ENCODE data around the gene ZNF263.
A peak's percentile ranks its signal among the peaks of the same experiment; 100 is the strongest.

ZNF263 gene

DNA sequence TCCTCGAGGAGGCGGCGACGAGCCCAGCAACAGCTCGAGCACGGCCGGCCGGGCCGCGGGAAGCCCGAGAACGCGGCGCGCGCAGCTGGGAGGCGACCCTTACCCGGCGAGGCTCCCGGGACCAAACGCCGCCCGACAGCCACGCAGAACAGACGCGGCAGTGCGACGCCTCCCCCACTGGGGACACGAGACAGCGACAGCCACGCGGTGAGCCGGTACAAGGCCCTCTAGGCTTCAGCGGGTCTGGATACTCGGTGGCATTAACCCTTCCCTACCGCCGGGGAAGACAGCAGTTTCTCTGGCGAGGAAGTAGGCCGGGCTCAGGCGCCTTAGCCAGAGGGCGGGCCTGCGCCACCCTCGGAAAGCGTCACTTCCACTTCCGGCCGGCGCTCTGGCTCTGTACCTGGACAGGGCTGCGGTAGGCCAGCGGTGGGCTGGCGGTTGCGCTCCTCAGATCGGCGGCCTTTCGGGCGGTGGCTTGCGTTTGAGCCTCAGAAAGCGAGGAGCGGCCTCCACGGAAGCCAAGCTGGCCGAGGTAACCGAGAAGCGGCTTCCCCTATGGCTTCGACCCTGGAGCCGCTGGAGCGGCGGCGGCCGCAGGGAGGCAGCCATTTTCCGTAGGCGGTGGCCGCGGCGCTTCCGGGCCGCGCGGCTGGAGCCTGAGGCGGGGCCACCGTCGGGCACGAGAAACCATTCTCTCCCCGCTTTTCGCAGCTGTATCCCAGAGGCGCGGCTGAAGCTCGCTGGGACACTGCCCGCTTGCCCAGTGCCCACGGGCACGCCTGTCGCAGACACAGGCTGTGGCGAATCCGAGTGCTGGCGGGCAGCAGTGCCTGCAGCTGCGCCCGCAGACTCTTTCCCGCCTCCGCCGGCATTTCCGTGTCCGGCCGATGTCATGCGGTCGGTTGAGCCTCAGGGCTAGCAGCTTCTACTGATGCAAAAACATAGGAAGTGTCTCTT lies 22.1 kb downstream of the ZNF263 start, which contains the start of the genes TIGD7 and ZNF75A (continued):
- TF ChIP-seq, protein P1, sequence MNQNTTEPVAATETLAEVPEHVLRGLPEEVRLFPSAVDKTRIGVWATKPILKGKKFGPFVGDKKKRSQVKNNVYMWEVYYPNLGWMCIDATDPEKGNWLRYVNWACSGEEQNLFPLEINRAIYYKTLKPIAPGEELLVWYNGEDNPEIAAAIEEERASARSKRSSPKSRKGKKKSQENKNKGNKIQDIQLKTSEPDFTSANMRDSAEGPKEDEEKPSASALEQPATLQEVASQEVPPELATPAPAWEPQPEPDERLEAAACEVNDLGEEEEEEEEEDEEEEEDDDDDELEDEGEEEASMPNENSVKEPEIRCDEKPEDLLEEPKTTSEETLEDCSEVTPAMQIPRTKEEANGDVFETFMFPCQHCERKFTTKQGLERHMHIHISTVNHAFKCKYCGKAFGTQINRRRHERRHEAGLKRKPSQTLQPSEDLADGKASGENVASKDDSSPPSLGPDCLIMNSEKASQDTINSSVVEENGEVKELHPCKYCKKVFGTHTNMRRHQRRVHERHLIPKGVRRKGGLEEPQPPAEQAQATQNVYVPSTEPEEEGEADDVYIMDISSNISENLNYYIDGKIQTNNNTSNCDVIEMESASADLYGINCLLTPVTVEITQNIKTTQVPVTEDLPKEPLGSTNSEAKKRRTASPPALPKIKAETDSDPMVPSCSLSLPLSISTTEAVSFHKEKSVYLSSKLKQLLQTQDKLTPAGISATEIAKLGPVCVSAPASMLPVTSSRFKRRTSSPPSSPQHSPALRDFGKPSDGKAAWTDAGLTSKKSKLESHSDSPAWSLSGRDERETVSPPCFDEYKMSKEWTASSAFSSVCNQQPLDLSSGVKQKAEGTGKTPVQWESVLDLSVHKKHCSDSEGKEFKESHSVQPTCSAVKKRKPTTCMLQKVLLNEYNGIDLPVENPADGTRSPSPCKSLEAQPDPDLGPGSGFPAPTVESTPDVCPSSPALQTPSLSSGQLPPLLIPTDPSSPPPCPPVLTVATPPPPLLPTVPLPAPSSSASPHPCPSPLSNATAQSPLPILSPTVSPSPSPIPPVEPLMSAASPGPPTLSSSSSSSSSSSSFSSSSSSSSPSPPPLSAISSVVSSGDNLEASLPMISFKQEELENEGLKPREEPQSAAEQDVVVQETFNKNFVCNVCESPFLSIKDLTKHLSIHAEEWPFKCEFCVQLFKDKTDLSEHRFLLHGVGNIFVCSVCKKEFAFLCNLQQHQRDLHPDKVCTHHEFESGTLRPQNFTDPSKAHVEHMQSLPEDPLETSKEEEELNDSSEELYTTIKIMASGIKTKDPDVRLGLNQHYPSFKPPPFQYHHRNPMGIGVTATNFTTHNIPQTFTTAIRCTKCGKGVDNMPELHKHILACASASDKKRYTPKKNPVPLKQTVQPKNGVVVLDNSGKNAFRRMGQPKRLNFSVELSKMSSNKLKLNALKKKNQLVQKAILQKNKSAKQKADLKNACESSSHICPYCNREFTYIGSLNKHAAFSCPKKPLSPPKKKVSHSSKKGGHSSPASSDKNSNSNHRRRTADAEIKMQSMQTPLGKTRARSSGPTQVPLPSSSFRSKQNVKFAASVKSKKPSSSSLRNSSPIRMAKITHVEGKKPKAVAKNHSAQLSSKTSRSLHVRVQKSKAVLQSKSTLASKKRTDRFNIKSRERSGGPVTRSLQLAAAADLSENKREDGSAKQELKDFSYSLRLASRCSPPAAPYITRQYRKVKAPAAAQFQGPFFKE (tag by site-specific recombination; IDR thresholded peaks at IDR 0.05; ENCODE audit: borderline replicate concordance): no peak
- TF ChIP-seq ZNF398 (tag by site-specific recombination; IDR thresholded peaks at IDR 0.05): no peak
- TF ChIP-seq, protein P2, sequence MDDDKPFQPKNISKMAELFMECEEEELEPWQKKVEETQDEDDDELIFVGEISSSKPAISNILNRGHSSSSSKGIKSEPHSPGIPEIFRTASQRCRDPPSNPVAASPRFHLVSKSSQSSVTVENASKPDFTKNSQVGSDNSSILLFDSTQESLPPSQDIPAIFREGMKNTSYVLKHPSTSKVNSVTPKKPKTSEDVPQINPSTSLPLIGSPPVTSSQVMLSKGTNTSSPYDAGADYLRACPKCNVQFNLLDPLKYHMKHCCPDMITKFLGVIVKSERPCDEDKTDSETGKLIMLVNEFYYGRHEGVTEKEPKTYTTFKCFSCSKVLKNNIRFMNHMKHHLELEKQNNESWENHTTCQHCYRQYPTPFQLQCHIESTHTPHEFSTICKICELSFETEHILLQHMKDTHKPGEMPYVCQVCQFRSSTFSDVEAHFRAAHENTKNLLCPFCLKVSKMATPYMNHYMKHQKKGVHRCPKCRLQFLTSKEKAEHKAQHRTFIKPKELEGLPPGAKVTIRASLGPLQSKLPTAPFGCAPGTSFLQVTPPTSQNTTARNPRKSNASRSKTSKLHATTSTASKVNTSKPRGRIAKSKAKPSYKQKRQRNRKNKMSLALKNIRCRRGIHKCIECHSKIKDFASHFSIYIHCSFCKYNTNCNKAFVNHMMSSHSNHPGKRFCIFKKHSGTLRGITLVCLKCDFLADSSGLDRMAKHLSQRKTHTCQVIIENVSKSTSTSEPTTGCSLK (tag by site-specific recombination; IDR thresholded peaks at IDR 0.05): no peak
- TF ChIP-seq, protein P3, sequence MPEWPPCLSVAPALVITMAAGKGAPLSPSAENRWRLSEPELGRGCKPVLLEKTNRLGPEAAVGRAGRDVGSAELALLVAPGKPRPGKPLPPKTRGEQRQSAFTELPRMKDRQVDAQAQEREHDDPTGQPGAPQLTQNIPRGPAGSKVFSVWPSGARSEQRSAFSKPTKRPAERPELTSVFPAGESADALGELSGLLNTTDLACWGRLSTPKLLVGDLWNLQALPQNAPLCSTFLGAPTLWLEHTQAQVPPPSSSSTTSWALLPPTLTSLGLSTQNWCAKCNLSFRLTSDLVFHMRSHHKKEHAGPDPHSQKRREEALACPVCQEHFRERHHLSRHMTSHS (tag by site-specific recombination; IDR thresholded peaks at IDR 0.05): no peak
- no peak for TF ChIP-seq ZNF544 (tag by site-specific recombination; IDR thresholded peaks at IDR 0.05)
- TF ChIP-seq GLI2 (tag by site-specific recombination; IDR thresholded peaks at IDR 0.05; ENCODE audit: borderline replicate concordance, low read depth): no peak
- TF ChIP-seq, protein P4, sequence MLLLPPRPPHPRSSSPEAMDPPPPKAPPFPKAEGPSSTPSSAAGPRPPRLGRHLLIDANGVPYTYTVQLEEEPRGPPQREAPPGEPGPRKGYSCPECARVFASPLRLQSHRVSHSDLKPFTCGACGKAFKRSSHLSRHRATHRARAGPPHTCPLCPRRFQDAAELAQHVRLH (tag by site-specific recombination; IDR thresholded peaks at IDR 0.05): peak; percentile 42; the same call in 1 of the 2 replicates
- TF ChIP-seq ZNF513 (tag by site-specific recombination; IDR thresholded peaks at IDR 0.05): no peak
- TF ChIP-seq ZFP3 (tag by site-specific recombination; IDR thresholded peaks at IDR 0.05; ENCODE audit: low read depth): no peak
- no peak; the same call in 1 of the 2 replicates for TF ChIP-seq ZNF394 (tag by site-specific recombination; IDR thresholded peaks at IDR 0.05; ENCODE audit: borderline replicate concordance)
- TF ChIP-seq ZNF311 (tag by site-specific recombination; IDR thresholded peaks at IDR 0.05; ENCODE audit: borderline replicate concordance): no peak
- TF ChIP-seq, protein P5, sequence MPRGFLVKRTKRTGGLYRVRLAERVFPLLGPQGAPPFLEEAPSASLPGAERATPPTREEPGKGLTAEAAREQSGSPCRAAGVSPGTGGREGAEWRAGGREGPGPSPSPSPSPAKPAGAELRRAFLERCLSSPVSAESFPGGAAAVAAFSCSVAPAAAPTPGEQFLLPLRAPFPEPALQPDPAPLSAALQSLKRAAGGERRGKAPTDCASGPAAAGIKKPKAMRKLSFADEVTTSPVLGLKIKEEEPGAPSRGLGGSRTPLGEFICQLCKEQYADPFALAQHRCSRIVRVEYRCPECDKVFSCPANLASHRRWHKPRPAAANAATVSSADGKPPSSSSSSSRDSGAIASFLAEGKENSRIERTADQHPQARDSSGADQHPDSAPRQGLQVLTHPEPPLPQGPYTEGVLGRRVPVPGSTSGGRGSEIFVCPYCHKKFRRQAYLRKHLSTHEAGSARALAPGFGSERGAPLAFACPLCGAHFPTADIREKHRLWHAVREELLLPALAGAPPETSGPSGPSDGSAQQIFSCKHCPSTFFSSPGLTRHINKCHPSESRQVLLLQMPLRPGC (tag by site-specific recombination; IDR thresholded peaks at IDR 0.05): peak; percentile 13; the same call in 1 of the 2 replicates
- TF ChIP-seq PRDM10 (tag by site-specific recombination; IDR thresholded peaks at IDR 0.05): 0 out of 2 replicates have a peak, but pooled peaks have one; percentile 6
- peak; percentile 80 for TF ChIP-seq SP2 (tag by site-specific recombination; IDR thresholded peaks at IDR 0.05)
- no peak for TF ChIP-seq ZSCAN23 (tag by site-specific recombination; IDR thresholded peaks at IDR 0.05)
- peak; percentile 45; the same call in 1 of the 2 replicates for TF ChIP-seq KLF8 (tag by site-specific recombination; IDR thresholded peaks at IDR 0.05)
- TF ChIP-seq ZNF211 (tag by site-specific recombination; IDR thresholded peaks at IDR 0.05; ENCODE audit: low read depth): no peak
- TF ChIP-seq ZNF677 (tag by site-specific recombination; IDR thresholded peaks at IDR 0.05): no peak

Measured in HEK293 (cell line).